Measurements from ENCODE around the gene RAI1.

The RAI1 gene

DNA sequence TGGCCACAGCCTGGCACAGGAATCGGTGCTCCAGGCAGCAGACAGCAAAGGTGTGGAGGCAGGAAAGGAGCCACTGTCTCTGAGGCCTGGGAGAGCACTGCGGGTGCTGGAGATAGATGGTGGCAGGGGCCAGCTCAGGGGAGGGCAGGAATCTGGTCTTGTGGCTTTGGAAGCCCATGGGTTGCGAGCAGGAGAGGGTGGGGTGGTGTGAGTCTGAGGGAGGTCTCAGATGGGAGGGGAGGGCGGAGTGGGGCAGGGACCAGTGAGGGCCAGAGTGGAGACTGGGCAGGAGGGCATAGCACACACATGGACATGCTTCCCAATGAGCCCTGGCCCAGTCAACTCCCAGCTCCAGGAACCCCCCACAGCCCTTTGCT lies 85.5 kb downstream of the RAI1 start:
- DNase-seq: no peak

DNA sequence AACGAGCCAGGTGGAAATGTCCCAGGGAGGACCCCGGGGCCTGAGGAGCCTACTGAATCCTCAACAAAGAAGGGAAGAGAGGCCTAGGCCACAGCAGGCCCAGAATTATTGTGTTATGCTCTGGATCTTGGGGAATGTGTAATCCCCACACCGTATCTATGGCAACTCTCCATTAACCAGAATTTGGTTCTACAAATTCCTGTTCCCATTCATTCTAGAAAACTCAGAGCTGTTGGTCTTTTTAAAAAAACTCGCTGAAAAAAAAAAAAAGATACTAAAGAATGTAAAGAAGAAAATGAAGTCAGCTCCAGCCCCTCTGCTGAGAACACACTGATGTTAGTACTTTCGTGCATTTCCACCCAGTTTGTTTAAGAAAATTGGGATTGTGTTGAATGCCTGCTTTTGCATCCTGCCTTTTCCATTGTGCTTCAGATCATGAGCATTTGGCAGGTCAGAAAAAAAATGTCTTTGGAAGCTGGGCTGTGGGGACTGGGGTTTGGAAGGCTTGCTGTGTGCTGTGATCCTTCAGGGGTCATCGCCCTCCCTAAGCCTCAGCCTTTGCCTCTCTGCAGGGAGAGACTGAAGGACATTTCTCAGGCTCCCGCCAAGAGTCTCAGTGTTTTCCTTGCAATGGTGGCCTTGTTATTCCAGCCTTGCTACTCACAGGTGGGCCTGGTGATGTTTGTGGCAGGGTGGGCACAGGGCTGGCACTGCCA lies 86.1 kb downstream of the RAI1 start:
- no peak for DNase-seq

DNA sequence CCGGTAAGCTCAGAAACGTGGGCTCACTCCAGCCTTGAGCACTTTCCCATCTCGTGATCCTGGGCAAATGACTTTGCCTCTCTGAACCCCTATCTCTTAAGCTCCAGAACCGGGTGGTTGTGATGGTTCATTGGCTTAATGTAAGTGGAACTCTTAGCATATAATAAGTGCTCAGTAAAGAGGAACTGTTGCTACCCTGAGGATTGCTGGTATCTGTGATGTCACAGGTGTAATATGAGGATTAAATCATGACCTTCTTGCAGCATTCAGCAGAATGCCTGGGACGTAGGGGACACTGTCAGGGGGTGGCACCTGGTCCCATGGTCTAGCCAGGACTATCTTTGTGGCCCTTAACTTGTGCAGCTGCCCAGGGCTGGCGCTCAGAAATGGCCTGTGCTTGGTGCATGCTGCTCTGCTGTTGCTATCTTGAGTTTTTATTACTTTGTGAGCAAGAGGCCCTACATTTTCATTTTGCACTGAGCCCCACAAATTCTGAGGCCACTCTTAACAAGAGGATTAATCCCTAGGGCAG lies 86.7 kb downstream of the RAI1 start:
- no peak for DNase-seq

DNA sequence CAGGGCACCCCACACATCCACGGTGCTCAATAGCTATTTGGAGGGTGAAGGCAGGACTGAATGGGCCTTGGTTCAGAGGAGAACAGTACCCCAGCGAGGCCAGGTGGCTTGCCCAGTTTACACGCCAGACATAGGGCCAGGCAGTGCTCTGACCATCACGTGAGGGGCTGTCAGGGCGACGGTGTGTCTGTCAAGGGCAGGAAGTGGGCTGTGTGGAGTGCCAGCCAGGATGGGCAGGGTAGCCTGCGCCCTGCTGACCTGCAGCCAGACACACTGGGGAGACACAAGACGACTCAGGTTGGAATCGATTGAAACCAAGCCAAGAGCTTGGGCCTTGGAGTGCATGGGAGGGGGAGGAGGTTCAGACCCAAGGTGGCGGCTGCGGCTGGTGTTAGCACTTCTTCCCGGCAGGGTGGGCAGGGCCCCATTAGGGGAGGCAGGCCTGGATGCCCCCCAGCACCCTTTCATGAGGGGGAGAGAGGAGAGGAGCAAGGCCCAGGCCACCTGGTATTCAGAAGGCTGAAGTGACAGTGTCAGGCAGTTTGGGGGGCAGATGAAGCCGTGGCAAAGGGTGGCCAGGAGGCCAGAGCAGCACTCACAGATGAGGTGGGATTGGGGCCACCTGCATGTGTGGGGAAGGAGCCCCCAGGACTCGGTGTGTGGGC lies 87.3 kb downstream of the RAI1 start:
- DNase-seq: peak in 1 of 14 donors; percentile 25

DNA sequence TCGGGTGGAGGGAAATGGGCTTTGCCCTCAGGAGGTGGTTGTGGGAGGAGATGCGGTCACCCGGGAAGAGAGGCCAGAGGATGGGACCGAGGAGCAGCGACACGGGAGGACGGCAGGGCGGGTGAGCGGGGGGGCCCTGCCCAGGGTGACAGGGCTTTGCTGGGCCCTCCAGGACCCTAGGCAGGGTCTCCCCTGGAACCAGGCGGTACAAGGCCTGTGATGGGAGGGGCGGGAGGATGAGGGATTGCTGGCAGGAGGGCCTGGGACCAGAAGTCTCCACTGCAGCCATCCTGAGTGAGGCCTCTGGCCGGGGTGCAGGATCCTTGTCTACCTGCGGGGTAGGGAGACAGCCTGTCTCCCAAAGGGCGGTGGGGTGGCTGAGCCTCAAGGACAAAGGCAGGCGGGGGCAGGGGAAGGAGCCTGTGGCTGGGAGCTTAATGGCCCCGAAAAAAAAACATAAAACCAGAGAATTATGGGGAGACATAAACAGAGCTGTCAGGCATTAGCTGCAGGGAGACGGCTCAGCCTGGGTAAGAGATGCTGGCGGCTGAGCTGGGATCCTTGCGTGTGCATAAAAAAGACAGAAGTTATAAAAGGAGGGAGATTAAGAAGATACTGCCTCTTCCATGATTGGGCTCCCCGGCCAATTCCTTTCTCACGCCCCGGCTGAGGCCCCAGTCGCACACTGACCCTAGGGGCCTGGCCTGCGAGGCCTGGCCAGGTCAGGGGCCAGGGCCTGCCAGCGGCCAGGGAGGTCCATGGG lies 88.8 kb downstream of the RAI1 start:
- peak in 1 of 14 donors; percentile 16 for DNase-seq

DNA sequence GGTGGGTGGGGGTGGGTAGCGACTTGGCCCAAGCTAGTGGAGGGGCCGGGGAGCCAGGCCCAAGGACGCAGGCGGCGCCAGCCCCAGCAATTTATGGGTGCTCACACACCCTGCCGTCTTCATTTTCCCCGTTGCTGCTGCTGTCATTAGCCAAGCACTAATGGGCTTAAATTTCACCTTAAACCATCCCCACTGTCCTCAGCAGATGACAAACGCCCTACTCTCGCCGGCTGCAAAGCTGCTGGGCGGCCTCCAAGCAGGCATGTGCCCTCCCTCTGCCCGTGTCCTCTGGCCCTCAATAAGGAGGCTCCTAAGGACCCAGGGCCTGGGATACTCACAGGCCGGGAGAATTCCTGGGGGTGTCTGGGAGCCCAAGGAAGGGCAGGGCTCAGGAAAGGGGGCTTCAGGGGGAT lies 89.4 kb downstream of the RAI1 start:
- no peak for DNase-seq

DNA sequence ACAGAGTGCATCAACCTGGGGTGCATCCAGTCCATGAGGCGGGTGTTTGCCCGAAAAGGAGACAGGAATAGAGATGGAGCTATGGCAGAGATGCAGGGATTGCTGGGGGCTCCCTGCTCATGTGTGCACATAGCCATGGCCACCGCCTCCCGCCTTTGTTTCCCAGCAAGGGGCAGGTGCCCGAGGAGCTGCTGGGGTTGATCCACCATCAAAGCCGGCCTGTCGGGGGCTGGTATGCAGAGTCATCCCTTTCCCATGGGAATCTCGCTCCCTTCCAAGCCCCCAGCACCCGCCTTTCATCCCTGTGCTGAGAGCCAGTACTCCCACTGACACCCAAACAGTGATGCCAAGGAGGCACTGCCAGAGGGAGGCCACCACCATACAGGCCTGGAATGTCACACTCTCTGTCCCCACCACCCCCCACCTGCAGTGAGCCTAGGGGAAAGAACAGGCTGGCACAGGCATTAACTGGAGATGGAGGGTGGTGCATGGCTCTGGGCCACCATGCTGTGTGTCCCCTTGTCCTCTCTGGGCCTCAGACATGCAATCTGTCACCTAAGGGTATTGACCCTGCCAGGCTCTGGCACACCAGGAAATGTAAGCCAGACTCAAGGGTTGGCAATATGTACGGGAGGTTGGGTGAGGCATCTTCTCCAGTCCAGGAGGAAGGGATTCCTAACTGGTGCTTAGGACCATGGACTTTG lies 90.4 kb downstream of the RAI1 start:
- no peak for DNase-seq

DNA sequence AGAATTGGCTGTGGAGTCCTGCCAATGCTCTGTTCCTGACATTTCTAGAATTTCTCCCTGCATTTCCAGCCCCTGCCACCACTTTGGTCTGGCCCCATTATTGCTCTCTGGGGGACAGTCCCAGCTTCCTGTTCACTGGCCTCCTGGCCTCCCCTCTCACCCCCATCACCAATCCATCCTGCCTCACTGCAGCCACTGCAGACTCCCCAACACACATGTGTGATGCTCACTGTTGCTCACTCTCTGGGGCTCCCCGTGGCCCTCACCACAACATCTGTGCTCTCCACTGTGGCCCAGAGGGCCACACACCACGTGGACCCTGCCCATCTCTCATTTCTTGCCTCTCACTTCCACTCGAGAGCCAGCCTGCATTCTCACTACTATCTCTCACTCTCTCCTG lies 91.0 kb downstream of the RAI1 start:
- DNase-seq: no peak

DNA sequence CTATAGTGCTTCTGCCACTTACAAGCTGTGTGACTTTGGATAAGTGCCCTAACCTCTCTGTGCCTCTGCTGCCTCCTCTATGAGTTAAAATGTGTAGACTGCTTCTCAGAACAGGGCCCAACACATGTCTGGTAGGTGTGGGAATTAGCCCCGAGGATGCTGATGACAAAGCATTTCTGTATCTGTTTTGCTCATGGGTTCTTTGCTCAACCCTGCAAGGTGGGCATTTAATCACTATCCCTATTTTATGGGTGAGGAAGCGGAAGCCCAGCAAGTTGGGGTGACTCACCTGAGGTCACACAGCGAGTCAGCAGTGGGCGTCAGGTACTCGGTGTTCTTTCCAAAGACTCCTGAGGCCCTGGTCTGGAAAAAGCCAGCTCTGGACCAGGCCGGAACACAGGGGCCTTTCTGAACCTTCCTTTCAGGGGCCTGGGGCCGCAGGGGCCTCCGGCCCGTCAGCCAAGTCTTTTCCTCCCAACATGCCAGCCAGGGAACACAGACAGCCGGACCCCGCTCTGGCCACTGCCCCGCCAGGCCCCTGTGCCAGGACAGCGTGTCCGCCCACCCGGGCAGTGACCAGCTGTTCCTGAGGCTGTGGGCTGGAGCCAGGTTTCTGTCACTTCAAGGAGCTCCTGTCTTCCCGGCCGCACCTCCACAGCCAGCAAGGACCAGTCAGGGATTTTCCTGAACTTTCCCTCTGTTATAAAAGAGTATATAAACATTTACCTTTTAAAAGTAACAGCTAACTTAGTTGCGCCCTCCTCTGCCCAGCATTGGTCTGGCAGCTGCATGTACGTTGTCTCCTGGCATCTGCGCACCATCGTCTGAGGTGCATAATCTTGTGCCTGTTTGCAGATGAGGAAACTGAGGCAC lies 93.0 kb downstream of the RAI1 start:
- DNase-seq: peak in 3 of 14 donors; percentile 22 to 33 (median 24)

DNA sequence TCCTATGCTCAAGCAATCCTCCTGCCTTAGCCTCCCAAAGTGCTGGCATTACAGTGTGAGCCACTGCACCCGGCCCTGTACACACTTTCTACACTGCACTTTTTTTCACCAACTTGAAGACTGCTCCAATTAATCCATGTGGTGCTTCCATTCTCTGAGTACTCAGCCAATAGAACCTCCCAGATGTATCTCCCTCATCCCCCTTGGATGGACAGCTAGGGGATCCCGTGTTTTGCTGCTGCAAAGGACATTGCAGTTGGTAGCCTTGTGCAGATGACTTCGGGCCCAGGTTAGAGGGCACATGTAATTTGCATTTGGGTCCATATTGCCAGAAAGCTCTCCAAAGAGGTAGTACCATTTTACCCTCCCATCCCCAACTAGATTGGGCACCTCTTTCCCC lies 95.6 kb downstream of the RAI1 start:
- DNase-seq: no peak

DNA sequence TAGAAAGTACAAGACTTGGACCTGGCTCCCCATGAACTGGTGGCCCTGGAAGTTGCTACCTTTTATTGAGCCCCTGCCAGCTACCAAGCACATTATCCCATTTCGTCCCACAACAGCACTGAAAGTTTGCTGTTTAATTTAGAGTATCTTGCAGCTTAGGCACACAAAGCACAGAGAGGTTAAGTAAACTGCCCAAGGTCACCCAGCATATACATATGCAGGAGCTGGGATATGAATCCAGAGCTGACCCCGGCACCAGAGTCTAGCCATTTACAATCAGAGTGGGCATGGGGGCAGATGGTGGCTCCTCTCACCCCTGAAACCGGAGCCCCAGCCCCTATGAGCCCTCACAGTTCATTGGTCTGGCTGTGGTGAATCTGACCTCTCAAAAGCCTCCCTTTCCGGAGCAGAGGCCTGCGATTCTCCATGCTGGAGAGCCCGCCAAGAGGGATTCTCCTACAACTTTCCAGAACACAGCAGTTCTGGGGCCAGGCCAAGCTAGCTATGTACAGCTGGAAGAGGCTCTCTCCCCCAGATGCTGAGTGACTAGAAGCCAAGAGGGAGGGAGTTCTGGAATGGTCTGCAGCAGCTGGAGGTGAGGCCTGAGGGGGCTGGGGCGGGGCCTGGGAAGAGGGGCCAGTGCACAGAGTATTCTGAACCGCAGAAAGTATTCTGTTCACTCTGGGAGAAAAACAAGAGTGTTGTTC lies 97.2 kb downstream of the RAI1 start:
- DNase-seq: peak in 6 of 14 donors; percentile 22 to 51 (median 30)

DNA sequence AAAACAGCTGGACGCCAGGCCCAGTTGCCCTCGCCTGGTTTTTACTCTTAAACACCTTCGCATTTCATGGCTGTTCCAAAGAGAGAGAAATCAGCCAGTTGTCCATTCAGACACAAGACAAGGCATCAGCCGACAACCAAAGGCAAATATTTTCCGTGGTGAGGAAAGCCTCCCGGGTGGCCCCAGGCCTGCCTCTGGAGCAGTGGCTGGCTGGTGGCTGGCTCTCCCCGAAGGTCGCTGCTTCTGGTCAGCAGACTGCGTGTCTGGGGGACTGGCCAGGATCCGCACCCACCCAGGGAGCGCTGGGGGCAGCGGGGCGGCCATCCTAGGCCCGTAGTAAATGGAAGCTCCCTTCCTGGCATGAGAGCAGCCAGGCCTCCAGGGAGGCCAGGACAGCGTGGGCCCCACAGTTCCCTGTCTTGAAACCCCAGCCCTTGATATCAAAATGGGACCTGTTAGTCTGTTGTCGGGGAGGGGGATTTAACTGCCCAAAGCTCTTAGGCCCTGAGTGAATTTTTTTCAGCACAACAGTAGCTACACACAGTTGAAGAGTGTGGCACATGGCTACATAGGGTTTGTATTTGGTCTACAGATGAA lies 97.9 kb downstream of the RAI1 start:
- DNase-seq: peak in 2 of 14 donors; percentile 45 to 49

DNA sequence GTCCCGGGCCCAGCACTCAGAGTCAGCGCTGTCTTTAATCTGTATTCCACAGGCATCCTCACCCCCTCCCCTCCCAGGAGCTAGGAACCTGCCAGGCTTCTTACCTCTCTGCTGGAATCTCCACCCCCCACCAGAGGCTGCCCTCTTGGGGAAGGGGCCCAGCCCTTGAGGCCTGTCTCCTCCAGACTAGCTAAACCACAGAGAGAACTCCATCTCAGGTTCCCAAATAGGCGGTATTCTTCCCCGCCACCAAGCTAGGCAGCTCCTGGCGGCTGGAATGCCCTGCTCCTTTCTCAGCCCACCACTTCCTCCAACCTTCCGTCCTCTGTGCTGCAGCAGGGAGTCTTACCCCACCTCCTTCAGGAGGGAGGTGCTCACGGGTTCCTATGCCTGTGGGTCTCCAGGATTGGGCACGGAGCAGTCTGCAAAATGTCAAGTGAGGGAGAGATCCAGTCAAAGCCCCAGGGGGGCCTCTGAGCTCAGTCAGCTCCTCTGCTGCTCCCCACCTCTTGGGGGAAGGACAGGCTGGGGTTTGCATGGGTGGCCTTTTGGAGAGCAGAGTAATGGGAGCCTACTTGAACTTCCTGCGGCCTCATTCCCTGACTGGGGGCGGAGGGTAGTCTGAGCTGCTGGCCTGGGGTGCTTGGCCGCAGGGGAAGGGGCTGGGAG lies 99.8 kb downstream of the RAI1 start:
- peak in 7 of 14 donors; percentile 17 to 69 (median 46) for DNase-seq

DNA sequence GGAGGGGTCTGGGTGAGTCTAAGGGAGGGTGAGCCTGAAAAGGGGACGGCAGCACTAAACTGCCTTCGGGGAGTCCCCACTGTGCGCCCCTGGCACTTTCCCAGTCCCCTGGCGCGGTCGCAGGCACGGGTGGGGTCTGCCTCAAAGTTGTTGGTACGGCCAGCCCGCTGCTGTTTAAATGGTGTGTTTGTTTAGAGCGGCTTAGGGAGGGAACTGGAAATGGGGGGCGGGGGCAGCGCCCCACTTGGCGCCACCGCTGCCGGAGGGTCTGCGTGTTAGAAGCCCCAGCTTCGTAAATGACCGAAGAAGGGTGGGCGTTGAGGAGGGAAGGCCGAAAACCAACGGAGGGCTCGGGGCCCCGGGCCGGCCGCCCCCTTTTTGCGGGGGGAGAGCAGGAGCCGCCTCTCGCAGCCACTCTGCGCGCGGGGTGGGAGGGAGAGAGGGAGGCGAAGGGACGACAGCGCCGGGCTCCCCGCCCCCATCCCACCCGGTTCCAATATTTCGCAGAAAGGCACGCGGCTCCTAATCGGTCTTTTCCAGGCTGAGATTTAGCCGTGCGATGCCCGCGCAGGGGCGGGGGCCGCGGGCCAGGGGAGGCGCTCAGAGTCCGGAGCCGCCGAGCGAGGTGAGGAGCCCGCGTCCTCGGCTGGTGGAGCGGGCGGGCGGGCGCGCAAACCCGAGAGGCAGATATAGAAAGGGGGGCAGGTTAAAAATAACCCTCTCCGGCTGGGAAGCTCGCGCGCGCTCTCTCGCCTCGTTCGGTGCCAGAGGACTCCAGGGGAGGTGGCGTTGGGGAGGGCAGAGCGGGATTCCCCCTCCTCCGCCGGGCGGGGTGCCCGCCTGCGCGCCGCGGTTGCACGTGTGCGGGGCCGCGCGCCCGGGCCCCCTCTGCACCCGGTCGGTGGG lies 100.6 kb downstream of the RAI1 start:
- peak in 12 of 14 donors; percentile 46 to 91 (median 73) for DNase-seq

DNA sequence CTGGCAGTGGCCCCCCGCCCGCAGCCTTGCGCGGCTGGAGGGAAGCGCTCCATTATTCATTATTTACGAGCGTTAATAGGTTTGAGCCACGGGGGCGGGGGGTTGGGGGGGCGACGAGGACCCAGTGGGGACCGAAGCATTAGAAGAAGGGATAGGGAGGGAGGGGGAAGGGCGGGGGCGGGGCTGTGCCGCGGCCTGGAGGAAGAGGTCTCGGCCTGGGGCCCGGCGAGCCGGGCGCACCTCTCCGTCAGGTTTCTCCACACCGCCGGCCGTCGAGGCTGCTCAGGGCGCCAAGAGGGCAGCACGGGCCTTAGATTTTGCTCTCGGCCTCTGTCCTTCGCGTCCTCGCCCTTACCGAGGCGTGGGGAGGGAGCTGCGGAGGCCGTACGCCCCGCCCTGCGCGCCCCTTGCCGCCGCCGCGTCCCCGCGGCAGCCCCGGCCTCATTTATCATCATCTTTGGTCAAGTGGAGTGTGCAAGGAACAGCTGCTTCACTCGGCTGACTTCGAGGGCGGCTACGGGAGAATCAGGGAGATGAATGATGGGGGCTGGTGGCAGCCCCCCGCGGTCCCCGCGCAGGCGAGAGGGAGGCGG lies 101.4 kb downstream of the RAI1 start:
- DNase-seq: peak in 7 of 14 donors; percentile 51 to 77 (median 67)

DNA sequence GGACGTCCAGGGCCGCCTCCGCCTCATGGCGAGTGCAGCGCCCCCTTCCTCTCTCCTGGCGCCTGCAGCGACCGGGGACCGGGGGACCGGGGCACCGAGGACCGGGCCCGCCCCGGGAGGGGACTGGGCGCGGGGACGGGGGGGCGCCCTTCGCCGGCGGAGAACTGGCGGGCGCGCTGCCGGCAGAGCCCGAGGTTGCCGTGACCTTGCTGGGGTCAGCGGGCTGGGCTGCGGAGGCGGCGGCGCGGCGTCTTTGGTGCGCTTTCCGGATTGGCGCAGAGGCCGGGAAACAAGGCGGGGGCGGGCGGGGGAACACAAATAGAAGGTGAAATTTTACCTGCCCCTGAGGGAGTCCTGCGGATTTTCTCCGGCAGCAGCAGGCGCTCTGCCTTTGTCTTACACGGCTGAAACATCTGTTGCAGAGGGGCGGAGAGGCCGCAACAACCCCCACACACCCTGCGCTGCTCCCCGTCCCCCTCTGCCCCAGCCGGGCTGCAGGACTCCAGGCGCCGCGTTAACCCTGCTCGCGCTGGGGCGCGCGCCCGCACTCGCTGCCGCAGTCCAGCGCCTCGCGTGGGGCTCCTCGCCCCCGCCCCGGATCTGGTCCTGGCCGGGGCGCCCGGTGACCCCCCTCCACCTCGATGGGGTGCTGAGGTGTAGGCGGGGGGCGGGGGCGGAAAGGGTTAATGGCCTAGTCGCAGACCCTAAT lies 102.0 kb downstream of the RAI1 start:
- DNase-seq: peak in 10 of 14 donors; percentile 44 to 76 (median 60)

All from C1 segment of cervical spinal cord (tissue), 14 donors.